BLaER1 (cell line): ENCODE data around the gene SEMA4C.
A peak's percentile ranks its signal among the peaks of the same experiment; 100 is the strongest.
"Not testable (repeated sequence)": the region's sequence is repeated elsewhere in the genome, so short reads cannot be mapped to it uniquely, and the experiment has no call there.

Experiments
- H3K27ac ChIP-seq: shearing (Covaris generic); formaldehyde crosslinking; 2 replicates; pipeline ENCODE4 v1.8.1; 2022
- H3K27me3 ChIP-seq: shearing (Covaris generic); formaldehyde crosslinking; 2 replicates; pipeline ENCODE4 v1.8.1; 2022
- H3K36me3 ChIP-seq: shearing (Covaris generic); formaldehyde crosslinking; 2 replicates; pipeline ENCODE4 v1.8.1; 2022
- H3K4me1 ChIP-seq: shearing (Covaris generic); formaldehyde crosslinking; 2 replicates; pipeline ENCODE4 v1.8.1; 2022
- H3K4me2 ChIP-seq: shearing (Covaris generic); formaldehyde crosslinking; 2 replicates; pipeline ENCODE4 v1.8.1; 2022
- H3K4me3 ChIP-seq: shearing (Covaris generic); formaldehyde crosslinking; 2 replicates; pipeline ENCODE4 v1.8.1; 2022
- H3K9ac ChIP-seq: shearing (Covaris generic); formaldehyde crosslinking; 2 replicates; pipeline ENCODE4 v1.8.1; 2022
- H3K9me3 ChIP-seq: shearing (Covaris generic); formaldehyde crosslinking; 2 replicates; pipeline ENCODE4 v1.8.1; 2022
- H4K20me1 ChIP-seq: shearing (Covaris generic); formaldehyde crosslinking; 2 replicates; pipeline ENCODE4 v1.8.1; 2022
- Cebpa-rat ChIP-seq: shearing (Covaris generic); IDR thresholded peaks from 2 replicates; pipeline ENCODE4 v1.8.1; 2022

SEMA4C gene

GRCh38 chr2:96890252-96890651 lies 20.4 kb upstream of the SEMA4C start:
- Histone ChIP-seq H3K27ac (no peak overlapping the region), H4K20me1 (no peaks in the 10 kb centered on the region), H3K9me3 (no peaks in the 10 kb centered on the region), H3K4me2 (0 out of 2 replicates have a peak overlapping the region, but pooled peaks have one; percentile 59), H3K4me1 (peaks cover 64% of the 10 kb centered on the region), H3K4me3 (no peak overlapping the region), H3K27me3 (no peaks in the 10 kb centered on the region), H3K36me3 (no peaks in the 10 kb centered on the region), H3K9ac (no peak overlapping the region)
- TF ChIP-seq Cebpa-rat = no peak

- not testable (repeated sequence) for H3K36me3 ChIP-seq, H3K4me3 ChIP-seq, H3K27ac ChIP-seq, H3K9me3 ChIP-seq, H4K20me1 ChIP-seq, H3K27me3 ChIP-seq, H3K4me2 ChIP-seq, H3K9ac ChIP-seq
- H3K4me1 ChIP-seq = peaks cover 60% of the 10 kb centered on the region
Observed at GRCh38 chr2:96889502-96889901, 19.6 kb upstream of the SEMA4C start.

GRCh38 chr2:96888072-96889011 lies 18.5 kb upstream of the SEMA4C start:
- no peak for TF ChIP-seq Cebpa-rat
- Histone ChIP-seq H3K9ac (no peak overlapping the region), H3K36me3 (no peaks in the 10 kb centered on the region), H3K4me3 (no peak overlapping the region), H3K9me3 (no peaks in the 10 kb centered on the region), H3K27ac (peak overlapping the region; percentile 66), H3K4me1 (peaks cover 68% of the 10 kb centered on the region), H4K20me1 (no peaks in the 10 kb centered on the region), H3K27me3 (no peaks in the 10 kb centered on the region), H3K4me2 (peak overlapping the region; percentile 68)

- Histone ChIP-seq H3K36me3 (no peaks in the 10 kb centered on the region), H3K4me2 (peak overlapping the region; percentile 68), H3K4me1 (peaks cover 67% of the 10 kb centered on the region), H4K20me1 (no peaks in the 10 kb centered on the region), H3K9ac (no peak overlapping the region), H3K4me3 (no peak overlapping the region), H3K9me3 (no peaks in the 10 kb centered on the region), H3K27me3 (no peaks in the 10 kb centered on the region), H3K27ac (peak overlapping the region; percentile 66)
- no peak for TF ChIP-seq Cebpa-rat
Observed at GRCh38 chr2:96887493-96888012, 17.7 kb upstream of the SEMA4C start.

- no peaks in the 10 kb centered on the region for H3K36me3 ChIP-seq
Observed at GRCh38 chr2:96885432-96886347, 15.8 kb upstream of the SEMA4C start.

GRCh38 chr2:96884299-96885094 lies 14.6 kb upstream of the SEMA4C start:
- no peak for TF ChIP-seq Cebpa-rat
- no peaks in the 10 kb centered on the region for H4K20me1 ChIP-seq
- no peaks in the 10 kb centered on the region for H3K36me3 ChIP-seq
- H3K4me3 ChIP-seq = no peak overlapping the region
- peaks cover 73% of the 10 kb centered on the region for H3K4me1 ChIP-seq
- no peak overlapping the region for H3K27ac ChIP-seq
- no peaks in the 10 kb centered on the region for H3K27me3 ChIP-seq
- H3K9me3 ChIP-seq = no peaks in the 10 kb centered on the region
- H3K4me2 ChIP-seq = peak overlapping the region; percentile 37
- no peak overlapping the region for H3K9ac ChIP-seq

More at GRCh38 chr2:96885432-96886347, 15.8 kb upstream of the SEMA4C start:
- Histone ChIP-seq H4K20me1 (no peaks in the 10 kb centered on the region), H3K27me3 (no peaks in the 10 kb centered on the region), H3K27ac (no peak overlapping the region), H3K4me2 (no peak overlapping the region), H3K9me3 (no peaks in the 10 kb centered on the region), H3K9ac (no peak overlapping the region), H3K4me1 (peaks cover 67% of the 10 kb centered on the region), H3K4me3 (no peak overlapping the region)
- no peak for TF ChIP-seq Cebpa-rat

GRCh38 chr2:96883306-96883705 lies 13.4 kb upstream of the SEMA4C start:
- no peak overlapping the region for H3K4me3 ChIP-seq
- no peaks in the 10 kb centered on the region for H3K36me3 ChIP-seq
- H3K9me3 ChIP-seq = no peaks in the 10 kb centered on the region
- H3K9ac ChIP-seq = no peak overlapping the region
- peak overlapping the region; percentile 37 for H3K4me2 ChIP-seq
- H3K4me1 ChIP-seq = peaks cover 74% of the 10 kb centered on the region
- no peaks in the 10 kb centered on the region for H3K27me3 ChIP-seq
- no peak for TF ChIP-seq Cebpa-rat
- 0 out of 2 replicates have a peak overlapping the region, but pooled peaks have one; percentile 30 for H3K27ac ChIP-seq
- H4K20me1 ChIP-seq = no peaks in the 10 kb centered on the region

- Histone ChIP-seq H4K20me1 (no peaks in the 10 kb centered on the region), H3K9me3 (no peaks in the 10 kb centered on the region), H3K27me3 (no peaks in the 10 kb centered on the region), H3K36me3 (no peaks in the 10 kb centered on the region), H3K4me1 (peaks cover 74% of the 10 kb centered on the region), H3K4me2 (no peak overlapping the region; the same call in 1 of the 2 replicates), H3K27ac (peak overlapping the region; percentile 30; the same call in 1 of the 2 replicates), H3K4me3 (no peak overlapping the region), H3K9ac (no peak overlapping the region)
- no peak for TF ChIP-seq Cebpa-rat
Observed at GRCh38 chr2:96882906-96883305, 13.0 kb upstream of the SEMA4C start.

GRCh38 chr2:96882230-96882629 lies 12.3 kb upstream of the SEMA4C start:
- Histone ChIP-seq H3K4me3 (no peak overlapping the region), H3K27ac (peak overlapping the region; percentile 30; the same call in 1 of the 2 replicates), H3K4me1 (peaks cover 74% of the 10 kb centered on the region), H3K9me3 (no peaks in the 10 kb centered on the region), H3K4me2 (peak overlapping the region; percentile 92), H3K27me3 (no peaks in the 10 kb centered on the region), H3K9ac (no peak overlapping the region), H3K36me3 (no peaks in the 10 kb centered on the region), H4K20me1 (no peaks in the 10 kb centered on the region)
- no peak for TF ChIP-seq Cebpa-rat
